HG03521 (cell line): ENCODE results near the gene TMEM140.
"Not testable (repeated sequence)": the region's sequence is repeated elsewhere in the genome, so short reads cannot be mapped to it uniquely, and the experiment has no call there.

Source experiments
- ATAC-seq: cut with Tn5 transposase; IDR thresholded peaks from one replicate; pipeline ENCODE4 v1.9.1; 2021; ENCODE audit warnings: mild to moderate bottlenecking, moderate library complexity; ENCODE audit not compliant: unreplicated experiment

TMEM140 gene

GRCh38 chr7:135171581-135172291 lies 23.9 kb downstream of the TMEM140 start:
- ATAC-seq, result not testable (repeated sequence)

GRCh38 chr7:135173916-135174315 lies 26.0 kb downstream of the TMEM140 start:
- not testable (repeated sequence) for ATAC-seq

GRCh38 chr7:135174941-135175340 lies 27.1 kb downstream of the TMEM140 start:
- ATAC-seq, result no peak

GRCh38 chr7:135175931-135176330 lies 28.1 kb downstream of the TMEM140 start:
- ATAC-seq, result no peak

DNA sequence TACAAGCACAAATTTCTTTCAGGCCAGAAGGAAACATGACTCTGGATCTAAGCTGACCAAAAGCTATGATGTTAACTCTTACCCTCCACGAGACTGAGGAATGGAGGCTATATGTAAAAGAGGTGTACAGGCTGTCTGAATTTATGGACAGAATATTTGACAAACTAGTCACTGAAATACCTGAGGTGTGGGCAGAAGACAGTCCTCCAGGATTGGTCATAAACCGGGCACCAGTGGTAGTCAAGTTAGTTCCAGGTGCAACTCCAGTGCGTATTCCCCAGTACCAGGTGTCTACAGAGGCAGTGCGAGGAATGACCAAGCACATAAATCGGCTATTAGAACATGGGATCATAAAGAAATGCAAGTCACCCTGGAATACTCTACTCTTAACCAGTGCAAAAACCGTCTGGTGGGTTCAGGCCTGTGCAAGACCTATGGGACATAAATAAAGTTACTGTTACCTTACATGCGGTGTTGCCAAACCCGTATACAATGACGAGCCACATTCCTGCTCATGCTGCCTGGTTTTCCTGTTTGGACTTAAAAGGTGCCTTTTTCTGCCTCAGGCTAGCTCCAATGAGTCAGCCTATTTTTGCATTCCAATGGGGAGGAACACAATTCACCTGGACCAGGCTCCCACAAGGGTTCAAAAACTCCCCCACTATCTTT lies 29.3 kb downstream of the TMEM140 start:
- no peak for ATAC-seq

- no peak for ATAC-seq
These were observed 30.5 kb downstream of the TMEM140 start for GRCh38 chr7:135178364-135178763.

GRCh38 chr7:135179321-135179925 lies 31.6 kb downstream of the TMEM140 start:
- no peak for ATAC-seq

DNA sequence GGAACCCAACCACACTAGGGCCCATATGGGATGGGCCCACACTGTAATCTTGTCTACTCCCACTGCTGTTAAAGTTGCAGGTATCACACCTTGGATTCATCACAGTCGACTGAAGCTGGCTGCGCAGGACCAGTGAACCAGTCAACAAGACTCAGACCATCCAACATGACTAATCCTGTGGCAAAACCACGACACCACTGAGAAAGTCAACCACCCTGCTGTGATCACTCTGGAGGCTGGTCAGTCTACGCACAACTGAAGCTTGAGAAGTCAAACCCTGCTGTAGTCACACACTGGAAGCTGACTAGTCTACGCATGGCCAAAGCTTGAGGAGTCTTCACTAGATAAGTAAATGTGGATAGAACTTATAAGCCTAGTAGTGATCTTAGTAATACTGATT lies 32.2 kb downstream of the TMEM140 start:
- ATAC-seq, result no peak

GRCh38 chr7:135181261-135181928 lies 33.5 kb downstream of the TMEM140 start:
- no peak for ATAC-seq

- no peak for ATAC-seq
These were observed 34.2 kb downstream of the TMEM140 start for GRCh38 chr7:135181929-135182678.

DNA sequence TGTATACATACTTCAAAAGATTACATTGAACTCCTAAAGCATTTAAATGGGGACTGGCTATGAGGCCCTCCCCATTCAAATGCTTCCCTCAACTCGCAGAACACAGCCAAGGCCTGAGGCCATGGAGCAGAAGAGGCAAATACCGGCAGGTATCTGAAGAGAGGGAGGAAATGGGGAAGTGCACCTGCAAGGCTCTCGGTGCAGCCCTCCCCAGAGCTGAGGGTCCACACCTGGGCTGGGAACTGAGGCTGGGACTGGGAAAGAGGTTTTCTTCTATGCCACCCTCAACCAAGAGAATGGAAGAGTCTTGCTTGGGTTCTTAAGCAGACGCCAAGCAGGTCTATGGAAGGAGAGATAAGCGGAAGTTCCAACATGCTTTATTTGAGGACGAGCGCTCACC lies 35.6 kb downstream of the TMEM140 start:
- no peak for ATAC-seq

DNA sequence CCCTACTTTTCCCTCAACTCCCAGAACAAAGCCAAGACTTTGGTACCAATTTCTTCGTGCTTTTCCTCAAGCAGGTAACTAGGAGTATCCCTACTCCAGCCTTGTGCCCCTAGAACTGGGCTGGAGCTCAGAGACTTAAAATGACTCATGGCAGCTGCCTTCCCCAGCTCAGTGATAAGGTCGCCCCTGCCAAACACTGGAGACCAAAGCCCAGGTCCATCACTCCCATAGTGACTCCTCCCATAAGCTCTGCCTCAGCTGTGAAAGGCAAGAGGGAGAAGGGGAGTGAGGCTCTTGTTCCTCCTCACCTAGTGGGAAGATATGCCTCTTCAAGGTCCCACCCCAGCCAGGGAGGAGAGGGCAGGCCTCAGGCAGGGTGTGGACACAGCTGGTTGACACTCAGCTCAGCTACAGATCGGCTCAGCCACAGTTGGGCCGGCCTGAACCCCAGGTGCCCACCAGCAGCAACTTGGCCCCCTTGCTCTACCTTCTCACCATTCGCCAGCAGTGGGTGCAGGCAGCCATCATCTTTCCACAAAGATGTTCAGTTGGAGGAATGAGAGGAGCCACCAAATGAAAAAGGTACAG lies 36.5 kb downstream of the TMEM140 start:
- ATAC-seq, result no peak

DNA sequence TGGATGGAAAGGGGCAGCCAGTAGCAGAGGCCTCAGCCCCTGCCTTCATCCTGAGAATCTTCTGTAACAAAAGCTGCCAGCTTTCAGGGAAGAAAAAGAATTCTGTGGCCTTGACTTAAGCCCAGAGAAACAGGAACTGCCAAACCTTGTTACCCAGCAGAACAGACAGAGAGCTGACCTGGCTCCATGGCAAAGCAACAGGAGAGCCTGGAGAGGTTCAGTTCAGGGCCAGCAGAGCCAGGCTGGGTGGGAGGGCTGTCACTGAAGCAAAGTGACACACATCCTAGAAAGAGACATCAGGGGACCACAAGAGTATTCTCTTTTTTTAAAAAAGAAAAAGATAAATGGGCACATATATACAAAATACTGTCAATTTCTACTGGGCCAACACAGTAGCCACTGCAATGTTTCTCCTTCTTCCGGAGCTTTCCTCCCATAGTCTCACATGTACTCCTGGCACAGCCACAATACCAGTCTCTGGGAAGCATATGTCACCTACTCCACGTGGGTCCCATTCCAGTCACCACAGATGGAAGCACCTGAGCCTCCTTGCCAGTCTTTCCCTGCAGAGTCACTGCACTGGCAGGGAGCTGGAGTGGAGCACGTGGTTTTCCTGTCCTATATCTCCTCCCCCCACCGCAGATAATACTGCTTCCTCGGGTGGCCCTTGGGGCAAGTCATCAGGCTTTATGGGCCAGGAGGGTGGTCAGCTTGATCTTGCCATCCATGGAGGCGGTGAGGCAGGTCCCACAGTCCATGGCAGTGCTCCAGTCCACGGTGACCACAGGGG lies 37.8 kb downstream of the TMEM140 start:
- no peak for ATAC-seq

GRCh38 chr7:135186261-135186540 lies 38.3 kb downstream of the TMEM140 start:
- no peak for ATAC-seq

- ATAC-seq, result peak; percentile 54
These were observed 39.0 kb downstream of the TMEM140 start for GRCh38 chr7:135186841-135187253.

GRCh38 chr7:135188298-135188984 lies 40.6 kb downstream of the TMEM140 start:
- ATAC-seq, result no peak

DNA sequence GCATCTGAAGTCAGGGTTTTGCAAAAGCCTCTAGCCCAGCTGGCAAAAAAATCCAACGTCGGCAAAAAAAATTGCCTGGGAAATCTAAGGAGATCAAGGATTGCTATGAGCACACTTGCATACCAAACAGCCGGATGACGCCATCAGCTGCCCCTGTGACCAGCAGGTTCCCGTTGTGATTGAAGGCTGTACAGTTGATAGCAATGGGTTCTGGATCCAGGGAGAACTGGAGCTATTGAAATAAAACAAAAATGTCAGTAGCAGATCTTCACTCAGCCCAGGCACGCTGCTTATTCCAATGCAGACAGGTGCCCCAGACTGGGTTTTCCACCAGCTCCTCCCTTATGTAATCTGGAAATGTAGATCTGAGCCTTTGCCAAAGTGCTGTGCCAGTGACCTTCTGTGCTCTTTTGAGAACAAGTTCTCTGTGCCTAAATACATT lies 41.4 kb downstream of the TMEM140 start:
- no peak for ATAC-seq

- ATAC-seq, result no peak
These were observed 42.1 kb downstream of the TMEM140 start for GRCh38 chr7:135189961-135190360.

GRCh38 chr7:135190703-135191102 lies 42.8 kb downstream of the TMEM140 start:
- ATAC-seq, result no peak
